CD4-positive, alpha-beta T cell treated with Interleukin-6 at 100 ng/mL for 8 hours (primary cell): ENCODE measurements around the gene GPR35.

Experiments
- DNase-seq: peaks from one replicate; pipeline ENCODE4 v3.0.0-alpha.2; 2020; ENCODE audit warnings: mixed read lengths, low spot score

The GPR35 gene

DNA sequence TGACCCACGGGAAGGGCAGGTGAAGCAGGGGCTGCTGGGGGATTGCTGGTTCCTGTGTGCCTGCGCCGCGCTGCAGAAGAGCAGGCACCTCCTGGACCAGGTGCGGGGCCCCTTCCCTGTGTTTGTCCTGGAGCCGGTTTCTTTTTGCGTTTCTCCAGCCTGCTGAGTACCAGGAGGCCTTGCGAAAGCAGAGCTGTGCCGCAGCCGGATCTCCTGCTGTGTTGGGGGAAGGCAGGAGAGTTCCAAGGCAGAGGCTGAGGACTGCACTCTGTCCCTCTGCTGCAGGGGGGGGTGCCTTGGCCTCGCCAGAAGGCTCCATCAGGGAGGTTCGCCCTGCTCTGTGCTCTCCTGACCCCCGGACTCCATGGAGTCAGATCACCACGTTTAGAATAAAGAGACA lies 35.9 kb upstream of the GPR35 start:
- no peak for DNase-seq

DNA sequence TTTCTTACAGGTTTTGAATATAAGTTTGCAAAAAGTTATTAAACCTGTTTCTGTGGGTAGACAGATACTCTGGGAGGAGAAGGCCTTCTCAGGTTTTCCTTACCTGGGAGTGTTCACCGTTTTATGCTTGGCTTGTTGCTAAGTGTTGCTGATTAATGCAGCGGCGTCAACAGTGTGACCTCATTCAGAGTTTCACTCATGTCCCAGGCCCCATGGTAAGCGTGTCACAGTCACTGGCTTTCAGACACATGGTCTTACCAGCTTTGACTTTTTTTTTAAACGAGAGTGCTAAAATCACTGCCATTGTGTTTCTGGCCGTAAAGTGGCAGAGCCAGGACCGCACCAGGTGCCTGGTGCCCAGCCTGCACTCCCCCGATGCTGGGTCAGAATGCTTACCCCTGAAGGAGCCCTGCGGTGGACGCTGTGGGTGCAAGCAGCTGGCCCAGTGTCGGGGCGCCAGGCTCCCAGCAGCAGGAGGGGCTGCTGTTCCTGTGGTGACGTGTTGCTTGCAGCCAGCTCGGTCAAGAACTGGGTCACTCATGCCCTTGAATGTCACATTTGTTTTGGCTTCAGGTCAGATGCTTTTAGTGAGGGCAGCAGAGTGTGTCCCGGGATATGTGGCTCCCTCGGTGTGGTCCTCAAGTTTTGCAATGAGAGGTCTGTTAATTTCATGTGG lies 35.3 kb upstream of the GPR35 start:
- DNase-seq, result no peak

DNA sequence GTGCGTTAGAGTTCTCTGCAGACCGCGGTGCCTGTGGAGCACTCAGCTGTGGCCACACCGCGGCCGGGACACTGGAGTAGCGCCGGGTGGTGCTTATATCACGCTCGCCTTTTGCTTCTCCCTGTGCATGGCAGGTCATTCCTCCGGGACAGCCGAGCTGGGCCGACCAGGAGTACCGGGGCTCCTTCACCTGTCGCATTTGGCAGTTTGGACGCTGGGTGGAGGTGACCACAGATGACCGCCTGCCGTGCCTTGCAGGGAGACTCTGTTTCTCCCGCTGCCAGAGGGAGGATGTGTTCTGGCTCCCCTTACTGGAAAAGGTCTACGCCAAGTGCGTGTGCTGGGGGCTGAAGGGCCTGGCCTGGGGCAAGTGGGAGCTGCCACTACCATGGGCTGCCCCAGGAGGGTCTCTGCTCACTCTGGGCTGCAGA lies 34.6 kb upstream of the GPR35 start:
- no peak for DNase-seq

DNA sequence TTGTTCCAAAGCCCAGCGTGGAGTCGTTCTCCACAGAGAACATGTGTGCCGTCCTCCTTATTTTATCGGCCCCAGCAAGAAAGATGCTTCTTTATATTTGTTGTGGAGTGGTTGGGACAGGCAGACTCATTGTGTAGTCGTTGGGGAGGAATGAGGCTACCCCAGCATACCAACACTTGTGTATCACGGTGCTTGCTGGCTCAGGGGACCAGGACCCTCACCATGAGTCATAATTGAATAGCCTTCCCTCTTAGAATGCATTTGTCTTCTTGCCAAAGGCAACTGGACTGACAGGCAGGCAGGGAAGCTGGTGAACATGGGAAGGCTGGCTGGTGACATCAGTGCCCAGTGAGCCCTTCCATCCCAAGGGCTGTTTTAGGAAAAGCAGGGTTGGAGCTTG lies 34.1 kb upstream of the GPR35 start:
- DNase-seq, result no peak

DNA sequence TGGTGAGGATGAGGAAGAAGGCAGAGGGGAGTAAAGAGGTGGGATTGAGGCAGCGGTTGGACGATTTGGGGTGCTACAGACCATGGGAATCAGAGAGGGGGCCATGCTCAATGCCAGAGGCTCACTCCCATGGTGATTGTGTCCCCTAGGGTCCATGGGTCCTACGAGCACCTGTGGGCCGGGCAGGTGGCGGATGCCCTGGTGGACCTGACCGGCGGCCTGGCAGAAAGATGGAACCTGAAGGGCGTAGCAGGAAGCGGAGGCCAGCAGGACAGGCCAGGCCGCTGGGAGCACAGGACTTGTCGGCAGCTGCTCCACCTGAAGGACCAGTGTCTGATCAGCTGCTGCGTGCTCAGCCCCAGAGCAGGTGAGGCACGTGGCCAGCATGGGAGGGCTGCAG lies 33.5 kb upstream of the GPR35 start:
- DNase-seq, result no peak

DNA sequence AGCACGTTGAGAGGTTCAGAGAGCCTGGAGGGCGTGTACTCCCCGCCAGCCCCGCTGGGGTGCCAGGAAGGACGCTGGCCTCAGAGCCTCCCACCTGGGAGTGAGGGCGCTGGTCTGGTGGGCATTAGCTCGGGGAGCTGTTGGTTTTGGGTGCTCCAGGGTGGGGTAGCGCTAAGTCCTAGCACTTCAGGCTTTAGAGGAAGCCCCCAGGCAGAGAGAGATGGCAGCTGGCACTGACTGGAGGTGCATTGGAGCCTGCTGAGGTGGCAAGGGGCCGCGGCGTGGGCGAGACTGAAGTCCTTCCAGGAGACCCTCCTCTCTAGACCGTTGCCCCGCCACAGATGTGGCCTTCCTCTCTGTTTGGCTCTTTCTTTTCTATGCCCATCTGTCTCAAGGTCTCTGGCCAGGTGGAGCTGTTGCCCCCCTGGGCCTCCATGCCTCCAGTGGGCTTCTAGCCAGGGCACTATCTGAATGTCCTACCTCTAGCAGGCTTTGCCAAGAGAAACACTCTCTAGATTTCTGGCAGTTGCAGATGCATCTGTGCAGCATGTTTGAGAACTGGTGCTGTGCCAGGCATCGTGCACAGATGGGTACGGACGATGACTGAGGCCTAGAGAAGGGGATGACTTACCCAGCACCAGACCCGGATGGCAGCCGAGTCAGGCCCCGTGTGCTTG lies 32.1 kb upstream of the GPR35 start:
- DNase-seq, result no peak

DNA sequence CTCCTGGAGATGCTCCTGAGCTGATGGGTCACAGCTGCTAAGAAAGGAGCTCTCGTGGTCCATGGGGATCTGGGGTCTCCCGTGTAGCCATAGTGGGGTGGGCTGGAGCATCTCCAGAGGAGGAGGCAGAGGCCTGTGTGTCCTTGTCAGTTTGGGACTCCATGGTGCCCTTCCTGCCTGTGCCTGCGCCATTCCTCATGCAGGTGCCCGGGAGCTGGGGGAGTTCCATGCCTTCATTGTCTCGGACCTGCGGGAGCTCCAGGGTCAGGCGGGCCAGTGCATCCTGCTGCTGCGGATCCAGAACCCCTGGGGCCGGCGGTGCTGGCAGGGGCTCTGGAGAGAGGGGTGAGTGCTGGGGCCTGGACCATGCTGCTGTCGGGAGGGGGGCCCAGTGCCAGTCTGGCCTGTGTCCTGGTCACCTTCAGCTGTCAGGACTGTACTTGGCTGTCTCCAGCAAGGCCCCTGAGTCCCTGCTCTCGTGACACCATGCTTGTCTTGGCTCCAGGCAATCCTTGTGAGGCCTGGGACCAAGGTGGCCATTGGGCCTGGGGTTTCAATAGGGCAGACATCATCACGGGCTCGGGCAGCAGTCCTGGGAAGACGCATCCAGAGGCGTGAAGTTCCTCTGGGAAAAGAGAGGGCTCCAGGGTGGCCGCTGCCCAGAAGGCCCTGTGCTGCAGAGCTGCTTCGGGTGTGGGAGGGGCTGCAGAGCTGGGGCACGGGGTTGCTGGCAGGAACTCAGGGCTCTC lies 31.4 kb upstream of the GPR35 start:
- no peak for DNase-seq

DNA sequence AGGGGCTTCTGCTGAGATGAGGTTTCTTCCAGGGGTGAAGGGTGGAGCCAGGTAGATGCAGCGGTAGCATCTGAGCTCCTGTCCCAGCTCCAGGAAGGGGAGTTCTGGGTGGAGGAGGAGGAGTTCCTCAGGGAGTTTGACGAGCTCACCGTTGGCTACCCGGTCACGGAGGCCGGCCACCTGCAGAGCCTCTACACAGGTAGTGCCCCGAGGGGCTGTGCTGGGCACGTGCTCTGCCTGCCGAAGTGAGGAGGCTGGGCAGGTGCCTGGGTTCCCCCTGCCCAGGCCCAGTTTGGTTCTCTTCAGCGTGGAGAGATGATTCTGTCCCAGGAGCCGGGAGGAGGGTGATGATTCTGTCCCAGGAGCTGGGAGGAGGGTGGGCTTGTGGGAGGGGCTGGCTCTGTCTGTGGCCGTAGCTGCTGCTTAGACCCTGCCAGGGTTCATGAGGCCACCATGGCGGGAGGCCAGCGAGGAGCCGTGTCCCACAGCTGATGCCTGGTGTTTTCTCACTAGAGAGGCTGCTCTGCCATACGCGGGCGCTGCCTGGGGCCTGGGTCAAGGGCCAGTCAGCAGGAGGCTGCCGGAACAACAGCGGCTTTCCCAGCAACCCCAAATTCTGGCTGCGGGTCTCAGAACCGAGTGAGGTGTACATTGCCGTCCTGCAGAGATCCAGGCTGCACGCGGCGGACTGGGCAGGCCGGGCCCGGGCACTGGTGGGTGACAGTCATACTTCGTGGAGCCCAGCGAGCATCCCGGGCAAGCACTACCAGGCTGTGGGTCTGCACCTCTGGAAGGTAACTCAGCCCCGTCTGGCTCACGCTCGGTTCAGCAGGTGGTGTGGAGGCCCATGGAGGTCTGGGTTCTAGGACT lies 30.5 kb upstream of the GPR35 start:
- DNase-seq, result no peak

DNA sequence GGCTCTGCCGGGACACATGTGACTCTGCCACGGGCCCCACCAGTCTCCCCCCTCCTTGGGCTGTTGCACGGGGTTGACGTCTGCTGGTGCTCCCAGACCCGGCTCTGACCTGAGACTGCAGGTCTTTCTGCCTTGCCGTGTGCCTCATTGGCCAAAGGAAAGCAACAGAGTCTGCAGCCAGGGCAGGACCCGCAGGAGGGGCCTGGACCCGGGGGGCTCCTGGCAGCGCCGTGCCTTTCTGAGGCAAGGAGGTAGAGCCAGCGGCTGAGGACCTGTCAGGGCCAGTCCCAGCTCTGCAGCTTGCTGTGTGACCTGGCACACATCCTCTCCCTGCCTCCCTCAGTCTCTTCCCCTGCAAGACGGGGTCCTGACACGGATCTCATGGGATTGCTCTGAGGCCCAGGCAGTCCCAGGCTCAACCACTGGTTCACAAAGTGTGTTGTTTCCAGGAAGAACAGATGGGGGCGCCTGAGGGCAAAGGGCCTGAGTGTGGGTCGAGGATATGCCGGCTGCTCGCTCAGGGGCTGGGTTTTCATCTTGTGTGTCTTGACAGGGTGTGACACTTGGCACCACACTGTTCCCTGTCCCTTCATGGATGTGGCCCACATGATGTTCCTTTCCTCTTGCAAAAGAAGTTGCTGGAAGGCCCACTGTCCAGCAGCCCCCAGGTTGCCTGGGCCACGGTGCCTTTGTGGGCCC lies 29.8 kb upstream of the GPR35 start:
- peak; percentile 29 for DNase-seq

DNA sequence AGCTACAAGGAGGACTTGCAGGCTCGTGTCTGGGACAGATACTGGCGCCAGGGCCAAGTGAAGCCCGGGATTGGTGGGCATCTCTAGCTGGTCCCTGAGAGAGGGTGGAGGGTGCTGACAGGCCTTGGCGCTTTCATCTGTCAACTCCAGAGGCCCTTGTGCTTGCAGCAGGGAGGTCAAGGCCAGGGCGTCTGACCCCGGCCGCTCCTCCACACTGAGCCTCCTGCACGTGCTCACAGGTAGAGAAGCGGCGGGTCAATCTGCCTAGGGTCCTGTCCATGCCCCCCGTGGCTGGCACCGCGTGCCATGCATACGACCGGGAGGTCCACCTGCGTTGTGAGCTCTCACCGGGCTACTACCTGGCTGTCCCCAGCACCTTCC lies 29.2 kb upstream of the GPR35 start:
- DNase-seq, result no peak

DNA sequence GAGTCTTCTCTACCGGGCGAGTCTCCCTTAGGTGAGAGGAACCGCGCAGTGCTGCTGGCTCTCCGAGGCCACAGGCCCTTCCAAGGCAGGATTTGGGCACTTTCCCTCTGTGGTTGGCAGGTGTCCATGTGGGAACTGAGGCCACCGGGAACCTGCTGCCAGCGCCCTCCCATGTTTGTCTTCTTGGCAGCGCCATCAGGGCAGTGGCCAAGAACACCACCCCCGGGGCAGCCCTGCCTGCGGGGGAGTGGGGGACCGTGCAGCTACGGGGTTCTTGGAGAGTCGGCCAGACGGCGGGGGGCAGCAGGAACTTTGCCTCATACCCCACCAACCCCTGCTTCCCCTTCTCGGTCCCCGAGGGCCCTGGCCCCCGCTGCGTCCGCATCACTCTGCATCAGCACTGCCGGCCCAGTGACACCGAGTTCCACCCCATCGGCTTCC lies 28.8 kb upstream of the GPR35 start:
- no peak for DNase-seq

DNA sequence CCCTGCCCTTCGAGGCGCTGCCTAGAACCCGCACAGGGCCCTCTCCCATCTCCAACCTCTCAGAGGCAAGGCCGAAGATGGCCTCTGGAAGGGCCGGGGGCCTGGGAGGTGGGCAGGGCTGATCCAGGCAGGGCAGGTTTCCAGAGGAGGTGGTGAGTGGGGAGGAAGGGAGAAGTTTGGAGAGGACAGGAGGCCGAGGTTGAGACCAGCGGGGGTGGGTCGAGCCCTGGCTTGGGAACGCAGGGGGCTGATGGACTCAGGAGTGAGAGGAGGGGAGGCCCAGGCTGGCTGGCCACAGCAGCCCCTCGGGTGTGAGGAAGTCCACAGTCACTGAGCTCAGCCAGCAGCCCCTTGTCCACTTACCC lies 28.2 kb upstream of the GPR35 start:
- no peak for DNase-seq

DNA sequence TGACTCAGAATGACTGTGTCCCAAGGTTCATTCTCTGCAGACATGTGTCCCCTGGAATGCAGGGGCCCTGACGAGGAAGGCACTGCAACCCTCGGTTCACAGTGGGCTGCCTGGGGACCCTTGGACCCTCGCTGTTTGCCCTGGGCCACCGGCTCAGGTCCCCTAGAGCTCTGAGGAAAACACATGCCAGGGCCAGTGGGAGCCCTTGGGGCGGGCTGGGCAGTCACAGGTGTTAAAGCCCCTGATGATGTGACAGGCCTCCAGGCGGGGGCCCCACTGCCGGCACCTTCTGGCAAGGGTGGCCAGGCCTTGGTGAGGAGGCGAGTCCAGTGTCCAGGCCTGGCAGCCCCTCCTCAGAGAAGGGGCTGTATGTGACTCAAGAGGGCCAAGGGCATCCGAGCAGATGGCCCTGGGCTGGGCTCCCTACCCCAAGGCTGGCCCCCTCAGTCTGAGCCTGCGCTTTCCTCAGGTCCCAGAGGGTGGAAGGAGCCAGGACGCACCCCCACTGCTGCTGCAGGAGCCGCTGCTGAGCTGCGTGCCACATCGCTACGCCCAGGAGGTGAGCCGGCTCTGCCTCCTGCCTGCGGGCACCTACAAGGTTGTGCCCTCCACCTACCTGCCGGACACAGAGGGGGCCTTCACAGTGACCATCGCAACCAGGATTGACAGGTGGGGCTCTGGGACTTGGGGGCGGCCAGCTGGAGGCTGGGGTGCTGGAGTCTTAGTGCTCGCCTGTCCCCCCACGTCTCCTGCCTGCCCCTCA lies 27.7 kb upstream of the GPR35 start:
- no peak for DNase-seq

DNA sequence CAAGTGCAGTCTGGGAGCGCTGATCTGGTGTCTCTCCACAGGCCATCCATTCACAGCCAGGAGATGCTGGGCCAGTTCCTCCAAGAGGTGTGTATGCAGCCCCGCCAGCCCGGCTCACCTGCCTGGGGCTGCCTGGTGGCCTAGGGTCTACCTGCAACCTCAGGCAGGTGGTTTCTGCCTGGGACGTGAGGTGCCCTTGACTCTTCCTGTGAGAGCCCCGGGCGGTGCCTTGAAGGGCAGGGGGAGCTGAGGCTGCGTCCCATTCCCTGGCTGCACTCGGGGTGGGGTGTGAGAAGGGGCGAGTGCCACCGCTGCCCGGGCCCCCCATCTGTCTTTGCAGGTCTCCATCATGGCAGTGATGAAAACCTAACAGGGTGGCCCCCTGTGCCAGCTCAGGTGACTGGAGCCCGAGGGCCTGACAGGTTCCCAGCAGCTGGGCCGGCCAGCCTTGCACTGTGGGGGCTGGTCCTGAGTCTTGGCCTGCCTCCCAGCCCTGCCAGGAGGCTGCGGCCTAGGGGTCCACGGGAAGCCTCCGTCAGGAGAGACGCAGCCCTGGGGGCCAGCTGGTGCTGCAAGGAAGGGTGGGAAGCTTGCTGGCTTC lies 26.9 kb upstream of the GPR35 start:
- DNase-seq, result no peak

DNA sequence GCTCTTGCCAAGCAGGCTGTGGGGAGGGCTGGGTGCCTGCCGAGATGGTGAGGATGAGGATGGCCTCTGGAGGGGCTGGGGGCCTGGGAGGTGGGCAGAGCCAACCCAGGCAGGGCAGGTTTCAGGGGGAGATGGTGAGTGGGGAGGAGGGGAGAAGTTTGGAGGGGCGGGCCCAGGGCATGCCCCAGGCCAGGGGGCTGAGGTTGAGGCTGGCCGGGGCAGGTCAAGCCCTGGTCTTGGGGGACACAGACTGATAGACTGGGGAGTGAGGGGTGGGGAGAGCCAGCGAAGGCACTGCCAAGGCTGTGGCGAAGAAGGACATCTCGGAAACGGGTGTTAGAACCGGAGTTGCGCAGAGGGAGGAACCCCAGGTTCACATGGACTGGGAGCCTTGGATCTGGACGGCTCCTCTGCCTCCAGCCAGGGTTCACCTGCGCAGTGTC lies 26.1 kb upstream of the GPR35 start:
- no peak for DNase-seq

DNA sequence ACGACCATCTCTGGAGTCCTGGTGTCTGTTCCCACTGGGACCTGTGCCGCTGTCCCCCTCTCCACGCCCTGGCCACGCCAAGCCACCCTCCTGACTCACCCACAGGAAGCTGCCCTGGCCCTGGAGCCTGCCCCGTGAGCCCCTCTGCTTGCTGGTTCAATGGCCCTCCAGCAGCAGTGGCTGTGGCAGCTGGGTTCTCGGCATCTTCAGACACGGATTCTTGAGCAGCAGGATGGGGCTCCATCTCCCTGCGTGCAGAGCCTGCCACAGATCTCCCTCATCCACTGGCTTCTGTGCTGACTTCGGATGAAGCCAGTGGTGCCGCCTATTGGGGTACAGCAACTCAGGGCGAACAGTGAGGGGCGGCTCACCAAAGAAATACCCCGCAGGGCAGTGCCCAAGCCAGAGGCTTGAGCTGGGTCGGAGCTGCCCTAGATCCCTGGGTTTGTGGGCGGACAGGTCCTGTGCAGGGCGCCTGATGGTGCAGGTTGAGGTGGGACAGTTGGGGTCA lies 24.8 kb upstream of the GPR35 start:
- DNase-seq, result no peak

DNA sequence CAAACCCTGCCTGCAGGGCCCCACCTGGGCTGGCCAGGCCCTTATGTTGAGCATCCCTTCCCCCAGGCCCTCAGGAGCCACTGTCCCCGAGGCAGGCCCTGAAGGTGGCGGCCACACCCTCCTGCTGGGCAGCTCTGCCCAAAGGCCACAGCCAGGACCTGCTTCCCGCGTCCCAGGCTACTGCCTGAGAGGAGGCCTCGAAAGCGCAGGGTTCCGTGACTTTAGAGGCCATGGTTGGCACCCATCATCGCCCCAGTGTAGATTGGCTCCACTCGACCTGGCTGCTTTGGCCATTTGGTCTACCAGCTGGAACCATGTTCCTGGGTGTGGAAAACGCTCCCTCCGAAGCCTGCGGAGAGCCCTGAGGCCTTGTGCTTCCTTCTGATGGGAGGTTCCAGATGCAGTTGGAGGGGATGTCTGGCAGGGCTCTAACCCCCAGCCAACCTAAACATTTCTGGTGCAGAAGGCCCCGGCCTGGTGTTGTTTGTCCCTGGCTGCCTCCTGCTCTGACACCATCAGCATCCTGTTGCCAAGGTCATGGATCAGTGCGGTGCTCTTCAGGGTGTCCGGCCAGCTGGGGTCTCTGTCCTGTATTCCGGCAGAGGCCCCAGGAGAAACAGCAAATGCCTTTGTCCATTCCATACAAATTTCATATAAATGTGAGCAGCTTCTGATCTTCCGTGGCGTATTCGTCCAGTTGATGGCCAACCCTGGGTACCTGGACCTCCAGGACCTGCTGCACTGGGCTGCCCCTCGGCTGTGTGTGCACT lies 24.0 kb upstream of the GPR35 start:
- DNase-seq, result no peak

DNA sequence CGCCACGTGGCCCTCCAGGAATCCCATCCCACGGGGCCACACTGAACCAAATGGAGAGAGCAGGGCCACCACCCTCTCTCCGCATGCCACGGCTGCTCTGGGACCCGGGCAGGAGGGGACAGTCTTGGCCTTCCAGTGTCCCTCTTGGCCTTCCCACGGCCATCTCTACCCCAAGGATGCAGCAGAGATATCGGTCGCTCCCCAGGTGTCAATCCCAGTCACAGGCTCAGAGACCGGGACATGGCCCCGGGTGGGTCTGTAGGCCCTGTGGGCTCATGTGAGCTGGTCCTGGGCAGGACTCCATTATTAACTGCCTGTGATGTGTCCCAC lies 23.5 kb upstream of the GPR35 start:
- DNase-seq, result no peak

DNA sequence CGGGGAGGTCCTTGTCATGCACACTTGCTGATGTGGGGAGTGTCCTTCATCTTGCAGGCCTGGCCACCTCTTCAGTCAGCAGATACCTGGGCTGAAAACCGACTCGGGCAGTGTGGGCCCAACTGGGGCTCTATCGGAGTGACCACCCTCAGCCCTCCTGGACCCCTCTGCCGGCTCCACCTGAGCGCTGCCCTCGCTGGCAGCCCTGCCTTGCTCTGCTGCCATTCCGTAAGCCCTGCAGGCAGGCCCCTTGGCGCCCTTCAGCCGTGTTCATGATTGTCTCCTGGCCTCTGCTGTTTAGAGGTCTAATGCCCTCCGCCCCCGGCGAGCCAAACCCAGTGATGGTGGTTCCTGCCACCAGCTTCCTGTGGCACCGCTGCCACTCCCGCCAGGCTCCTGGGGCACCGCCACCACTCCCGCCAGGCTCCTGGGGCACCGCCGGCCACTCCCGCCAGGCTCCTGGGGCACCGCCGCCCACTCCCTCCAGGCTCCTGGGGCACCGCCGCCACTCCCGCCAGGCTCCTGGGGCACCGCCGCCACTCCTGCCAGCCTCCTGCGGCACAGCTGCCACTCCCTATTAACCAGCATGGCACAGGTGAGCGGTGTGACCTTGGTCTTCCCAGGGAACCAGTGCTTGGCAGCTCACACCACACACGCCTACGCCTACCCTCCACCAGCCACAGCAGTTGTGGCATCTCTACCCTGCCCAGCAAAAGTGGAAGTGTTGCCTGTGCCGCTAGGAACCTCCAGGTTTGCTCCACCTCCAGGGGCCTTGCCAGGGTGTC lies 22.8 kb upstream of the GPR35 start:
- DNase-seq, result no peak
